ENCODE results near the gene CDH26. TPM values are rescaled to one million over a fixed set of nuclear protein-coding genes. Genes with fewer than 3 reads are reported as not detected.

The CDH26 gene
- polyA plus RNA-seq, 1 donor from 2014 or later = 0.43 TPM

DNA sequence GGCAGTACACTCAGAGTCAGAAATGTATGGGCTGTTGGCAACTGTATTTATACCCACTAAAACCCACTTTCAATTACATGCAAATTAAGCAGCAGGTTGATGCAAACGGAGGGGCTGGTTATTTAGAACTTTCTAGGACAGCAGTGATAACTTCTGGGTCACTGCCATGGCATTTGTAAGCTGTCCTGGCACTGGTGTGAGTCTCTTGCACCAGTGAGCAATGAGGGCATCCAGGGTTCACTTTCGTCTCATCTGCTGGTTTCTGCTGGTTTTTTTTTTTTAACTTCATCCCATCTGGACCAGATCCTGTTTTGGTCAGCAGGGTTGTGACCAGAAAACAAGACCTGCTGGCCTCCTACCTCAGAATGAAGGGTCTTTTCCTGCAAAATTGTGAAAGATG lies 49.2 kb downstream of the CDH26 start:
- H3K27me3 ChIP-seq (ENCODE audit: insufficient read depth, low read depth, low read length) = no peaks in the 10 kb centered on the region
- H3K9me2 ChIP-seq (ENCODE audit: insufficient read depth, low read length) = no peaks in the 10 kb centered on the region
- no peaks in the 10 kb centered on the region for H4K20me1 ChIP-seq (ENCODE audit: insufficient read depth)
- H3K27ac ChIP-seq (ENCODE audit: low read length) = no peak overlapping the region
- no peaks in the 10 kb centered on the region for H3K36me3 ChIP-seq (ENCODE audit: insufficient read depth, low read length)
- no peaks in the 10 kb centered on the region for H3F3A ChIP-seq (ENCODE audit: insufficient read depth, low read length, poor library complexity, severe bottlenecking)
- H3K4me3 ChIP-seq (ENCODE audit: low read length) = no peak overlapping the region
- no peak overlapping the region for H3K9ac ChIP-seq (ENCODE audit: low read length)
- no peak overlapping the region for H3K4me2 ChIP-seq (ENCODE audit: low read length)
- no peak overlapping the region for H2AFZ ChIP-seq (ENCODE audit: low read depth, low read length)
- TF ChIP-seq POLR2AphosphoS5 (IDR thresholded peaks at IDR 0.05) (no peak), MXI1 (conservative IDR thresholded peaks at IDR 0.05; ENCODE audit: poor library complexity, severe bottlenecking) (no peak), TAF1 (IDR thresholded peaks at IDR 0.05; ENCODE audit: low read depth) (no peak), EZH2 (IDR thresholded peaks at IDR 0.05; ENCODE audit: borderline replicate concordance, insufficient read depth, low read length, poor library complexity, severe bottlenecking) (no peak), RAD21 (conservative IDR thresholded peaks at IDR 0.05) (no peak), EP300 (conservative IDR thresholded peaks at IDR 0.05; ENCODE audit: poor library complexity, severe bottlenecking) (no peak), SMC3 (conservative IDR thresholded peaks at IDR 0.05; ENCODE audit: poor library complexity) (no peak)
- TF ChIP-seq, protein P1, sequence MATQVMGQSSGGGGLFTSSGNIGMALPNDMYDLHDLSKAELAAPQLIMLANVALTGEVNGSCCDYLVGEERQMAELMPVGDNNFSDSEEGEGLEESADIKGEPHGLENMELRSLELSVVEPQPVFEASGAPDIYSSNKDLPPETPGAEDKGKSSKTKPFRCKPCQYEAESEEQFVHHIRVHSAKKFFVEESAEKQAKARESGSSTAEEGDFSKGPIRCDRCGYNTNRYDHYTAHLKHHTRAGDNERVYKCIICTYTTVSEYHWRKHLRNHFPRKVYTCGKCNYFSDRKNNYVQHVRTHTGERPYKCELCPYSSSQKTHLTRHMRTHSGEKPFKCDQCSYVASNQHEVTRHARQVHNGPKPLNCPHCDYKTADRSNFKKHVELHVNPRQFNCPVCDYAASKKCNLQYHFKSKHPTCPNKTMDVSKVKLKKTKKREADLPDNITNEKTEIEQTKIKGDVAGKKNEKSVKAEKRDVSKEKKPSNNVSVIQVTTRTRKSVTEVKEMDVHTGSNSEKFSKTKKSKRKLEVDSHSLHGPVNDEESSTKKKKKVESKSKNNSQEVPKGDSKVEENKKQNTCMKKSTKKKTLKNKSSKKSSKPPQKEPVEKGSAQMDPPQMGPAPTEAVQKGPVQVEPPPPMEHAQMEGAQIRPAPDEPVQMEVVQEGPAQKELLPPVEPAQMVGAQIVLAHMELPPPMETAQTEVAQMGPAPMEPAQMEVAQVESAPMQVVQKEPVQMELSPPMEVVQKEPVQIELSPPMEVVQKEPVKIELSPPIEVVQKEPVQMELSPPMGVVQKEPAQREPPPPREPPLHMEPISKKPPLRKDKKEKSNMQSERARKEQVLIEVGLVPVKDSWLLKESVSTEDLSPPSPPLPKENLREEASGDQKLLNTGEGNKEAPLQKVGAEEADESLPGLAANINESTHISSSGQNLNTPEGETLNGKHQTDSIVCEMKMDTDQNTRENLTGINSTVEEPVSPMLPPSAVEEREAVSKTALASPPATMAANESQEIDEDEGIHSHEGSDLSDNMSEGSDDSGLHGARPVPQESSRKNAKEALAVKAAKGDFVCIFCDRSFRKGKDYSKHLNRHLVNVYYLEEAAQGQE (IDR thresholded peaks at IDR 0.05; ENCODE audit: borderline replicate concordance) = no peak
- TF ChIP-seq, protein P2, sequence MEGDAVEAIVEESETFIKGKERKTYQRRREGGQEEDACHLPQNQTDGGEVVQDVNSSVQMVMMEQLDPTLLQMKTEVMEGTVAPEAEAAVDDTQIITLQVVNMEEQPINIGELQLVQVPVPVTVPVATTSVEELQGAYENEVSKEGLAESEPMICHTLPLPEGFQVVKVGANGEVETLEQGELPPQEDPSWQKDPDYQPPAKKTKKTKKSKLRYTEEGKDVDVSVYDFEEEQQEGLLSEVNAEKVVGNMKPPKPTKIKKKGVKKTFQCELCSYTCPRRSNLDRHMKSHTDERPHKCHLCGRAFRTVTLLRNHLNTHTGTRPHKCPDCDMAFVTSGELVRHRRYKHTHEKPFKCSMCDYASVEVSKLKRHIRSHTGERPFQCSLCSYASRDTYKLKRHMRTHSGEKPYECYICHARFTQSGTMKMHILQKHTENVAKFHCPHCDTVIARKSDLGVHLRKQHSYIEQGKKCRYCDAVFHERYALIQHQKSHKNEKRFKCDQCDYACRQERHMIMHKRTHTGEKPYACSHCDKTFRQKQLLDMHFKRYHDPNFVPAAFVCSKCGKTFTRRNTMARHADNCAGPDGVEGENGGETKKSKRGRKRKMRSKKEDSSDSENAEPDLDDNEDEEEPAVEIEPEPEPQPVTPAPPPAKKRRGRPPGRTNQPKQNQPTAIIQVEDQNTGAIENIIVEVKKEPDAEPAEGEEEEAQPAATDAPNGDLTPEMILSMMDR (IDR thresholded peaks at IDR 0.05; ENCODE audit: poor library complexity, severe bottlenecking) = no peak
- no peaks in the 10 kb centered on the region for H3K9me3 ChIP-seq (ENCODE audit: low read length)
- H3K79me2 ChIP-seq (replicated peaks; ENCODE audit: insufficient read depth, low read length) = no peaks in the 10 kb centered on the region

DNA sequence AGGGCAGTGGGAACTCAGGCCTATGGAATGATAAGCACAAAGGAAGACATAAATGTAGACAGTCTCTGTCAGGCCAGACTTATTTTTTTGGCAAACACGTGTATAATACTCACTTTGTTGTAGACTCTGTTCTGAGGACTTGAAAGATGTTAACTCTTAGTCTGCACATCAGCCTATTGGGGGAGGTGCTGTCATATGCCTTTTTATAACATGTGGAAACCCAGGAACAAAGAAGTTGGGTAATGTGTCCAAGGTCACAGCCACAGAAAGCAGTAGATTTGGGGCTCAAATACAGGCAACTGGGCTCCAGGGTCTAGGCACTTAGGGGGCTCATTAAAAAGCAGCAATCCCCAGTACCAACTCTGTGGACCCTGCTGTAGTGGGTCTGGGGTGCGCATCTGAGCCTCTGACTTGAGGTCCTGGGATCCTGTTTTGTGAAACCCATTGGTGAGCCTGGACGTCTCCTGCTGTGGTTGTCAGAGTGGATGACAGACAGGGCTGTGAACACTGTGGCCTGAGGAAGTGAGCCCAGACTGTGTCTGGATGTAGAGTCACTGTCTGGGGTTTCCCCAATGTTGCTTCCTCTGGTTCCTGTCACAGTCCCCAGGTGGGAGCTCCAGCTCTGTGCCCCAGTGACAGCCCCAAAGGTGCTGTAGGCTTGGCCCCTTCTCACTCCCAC lies 50.0 kb downstream of the CDH26 start:
- H3K4me2 ChIP-seq (ENCODE audit: low read length) = no peak overlapping the region
- H3K27ac ChIP-seq (ENCODE audit: low read length) = no peak overlapping the region
- no peaks in the 10 kb centered on the region for H3K9me2 ChIP-seq (ENCODE audit: insufficient read depth, low read length)
- H3K79me2 ChIP-seq (replicated peaks; ENCODE audit: insufficient read depth, low read length) = no peaks in the 10 kb centered on the region
- no peak overlapping the region for H3K4me3 ChIP-seq (ENCODE audit: low read length)
- H3K36me3 ChIP-seq (ENCODE audit: insufficient read depth, low read length) = no peaks in the 10 kb centered on the region
- no peak overlapping the region for H3K9ac ChIP-seq (ENCODE audit: low read length)
- H3K27me3 ChIP-seq (ENCODE audit: insufficient read depth, low read depth, low read length) = no peaks in the 10 kb centered on the region
- no peak for TF ChIP-seq MXI1 (conservative IDR thresholded peaks at IDR 0.05; ENCODE audit: poor library complexity, severe bottlenecking)
- TF ChIP-seq EP300 (conservative IDR thresholded peaks at IDR 0.05; ENCODE audit: poor library complexity, severe bottlenecking) = no peak
- TF ChIP-seq RAD21 (conservative IDR thresholded peaks at IDR 0.05) = no peak
- TF ChIP-seq EZH2 (IDR thresholded peaks at IDR 0.05; ENCODE audit: borderline replicate concordance, insufficient read depth, low read length, poor library complexity, severe bottlenecking) = no peak
- TF ChIP-seq SMC3 (conservative IDR thresholded peaks at IDR 0.05; ENCODE audit: poor library complexity) = no peak
- TF ChIP-seq TAF1 (IDR thresholded peaks at IDR 0.05; ENCODE audit: low read depth) = no peak
- no peaks in the 10 kb centered on the region for H3F3A ChIP-seq (ENCODE audit: insufficient read depth, low read length, poor library complexity, severe bottlenecking)
- H4K20me1 ChIP-seq (ENCODE audit: insufficient read depth) = no peaks in the 10 kb centered on the region
- H3K9me3 ChIP-seq (ENCODE audit: low read length) = no peaks in the 10 kb centered on the region
- H2AFZ ChIP-seq (ENCODE audit: low read depth, low read length) = no peak overlapping the region

Measured in neural cell (in vitro differentiated cells).